DOHH2 (cell line): ENCODE data around the gene HLTF.

Experiments
- H3F3A ChIP-seq: fragments of 200-600 bp; sonication (generic), shearing (Covaris generic); 2 replicates; pipeline ENCODE4 v1.6.0; 2016; ENCODE audit warnings: antibody characterized with exemption, mild to moderate bottlenecking; ENCODE audit not compliant: control insufficient read depth, insufficient read depth
- H3K27ac ChIP-seq: fragments of 200-600 bp; sonication (generic); 2 replicates; pipeline ENCODE4 v1.5.1; 2014; ENCODE audit warnings: low read depth, mild to moderate bottlenecking, low read length, moderate library complexity
- H3K27me3 ChIP-seq: fragments of 200-600 bp; sonication (generic); 2 replicates; pipeline ENCODE4 v1.6.1; 2014; ENCODE audit warnings: mild to moderate bottlenecking, low read length, mixed read lengths; ENCODE audit not compliant: control insufficient read depth
- H3K36me3 ChIP-seq: fragments of 200-600 bp; sonication (generic); 2 replicates; pipeline ENCODE4 v1.6.1; 2014; ENCODE audit warnings: mild to moderate bottlenecking, low read length, moderate library complexity, mixed read lengths; ENCODE audit not compliant: control insufficient read depth
- H3K4me1 ChIP-seq: fragments of 200-600 bp; sonication (generic); 2 replicates; pipeline ENCODE4 v1.6.1; 2014; ENCODE audit warnings: mild to moderate bottlenecking, low read length, mixed read lengths; ENCODE audit not compliant: control insufficient read depth
- H3K4me2 ChIP-seq: fragments of 200-600 bp; sonication (generic); 2 replicates; pipeline ENCODE4 v1.6.0; 2014; ENCODE audit warnings: mild to moderate bottlenecking, low read length, moderate library complexity
- H3K4me3 ChIP-seq: fragments of 200-600 bp; sonication (generic); 2 replicates; pipeline ENCODE4 v1.5.1; 2014; ENCODE audit warnings: mild to moderate bottlenecking, low read length, mixed read lengths
- H3K79me2 ChIP-seq: fragments of 200-600 bp; sonication (generic); 2 replicates; pipeline ENCODE4 v1.6.1; 2014; ENCODE audit warnings: mild to moderate bottlenecking, low read length, mixed read lengths; ENCODE audit not compliant: control insufficient read depth
- H3K9me2 ChIP-seq: fragments of 200-600 bp; sonication (generic); replicated peaks from 2 replicates; pipeline ENCODE4 v1.6.1; 2014; ENCODE audit warnings: mild to moderate bottlenecking, low read length, mixed read lengths; ENCODE audit not compliant: control insufficient read depth
- H3K9me3 ChIP-seq: fragments of 200-600 bp; sonication (generic); 2 replicates; pipeline ENCODE4 v1.6.1; 2014; ENCODE audit warnings: antibody characterized with exemption, low read length, mixed read lengths; ENCODE audit not compliant: control insufficient read depth, insufficient read depth
- H4K20me1 ChIP-seq: fragments of 200-600 bp; sonication (generic); 2 replicates; pipeline ENCODE4 v1.6.0; 2014; ENCODE audit warnings: low read depth, mild to moderate bottlenecking, antibody characterized with exemption, low read length, moderate library complexity; ENCODE audit not compliant: control insufficient read depth, insufficient read depth
- EZH2phosphoT487 ChIP-seq: fragments of 200-600 bp; sonication (generic); IDR thresholded peaks from 2 replicates; pipeline ENCODE4 v1.6.1; 2017; ENCODE audit warnings: borderline replicate concordance, mild to moderate bottlenecking, antibody characterized with exemption, low read length, moderate library complexity, mixed read lengths
- TF ChIP-seq, protein P1 (sequence below): fragments of 200-600 bp; sonication (generic); IDR thresholded peaks from one replicate; pipeline ENCODE4 v1.5.1; 2014; ENCODE audit warnings: antibody characterized with exemption, mild to moderate bottlenecking, low read depth, low read length; ENCODE audit not compliant: poor library complexity, severe bottlenecking

The HLTF gene

DNA sequence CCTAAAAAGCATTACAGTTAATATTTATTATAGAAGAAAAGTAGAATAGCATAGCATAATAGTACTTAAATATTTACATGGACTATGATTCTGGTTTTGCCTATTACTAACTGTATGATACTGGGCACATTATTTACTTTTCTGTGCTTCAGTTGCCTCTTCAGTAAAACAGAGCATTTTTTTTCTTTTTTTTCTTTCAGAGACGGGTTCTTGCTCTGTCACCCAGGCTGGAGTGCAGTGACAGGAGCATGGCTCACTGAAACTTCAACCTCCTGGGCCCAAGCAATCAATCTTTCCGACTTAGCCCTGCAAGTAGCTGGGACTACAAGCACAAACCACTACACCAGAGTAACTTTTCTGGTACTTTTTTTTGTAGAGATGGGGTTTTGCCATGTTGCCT, 48.0 kb downstream of the HLTF start:
- TF ChIP-seq, protein P1, sequence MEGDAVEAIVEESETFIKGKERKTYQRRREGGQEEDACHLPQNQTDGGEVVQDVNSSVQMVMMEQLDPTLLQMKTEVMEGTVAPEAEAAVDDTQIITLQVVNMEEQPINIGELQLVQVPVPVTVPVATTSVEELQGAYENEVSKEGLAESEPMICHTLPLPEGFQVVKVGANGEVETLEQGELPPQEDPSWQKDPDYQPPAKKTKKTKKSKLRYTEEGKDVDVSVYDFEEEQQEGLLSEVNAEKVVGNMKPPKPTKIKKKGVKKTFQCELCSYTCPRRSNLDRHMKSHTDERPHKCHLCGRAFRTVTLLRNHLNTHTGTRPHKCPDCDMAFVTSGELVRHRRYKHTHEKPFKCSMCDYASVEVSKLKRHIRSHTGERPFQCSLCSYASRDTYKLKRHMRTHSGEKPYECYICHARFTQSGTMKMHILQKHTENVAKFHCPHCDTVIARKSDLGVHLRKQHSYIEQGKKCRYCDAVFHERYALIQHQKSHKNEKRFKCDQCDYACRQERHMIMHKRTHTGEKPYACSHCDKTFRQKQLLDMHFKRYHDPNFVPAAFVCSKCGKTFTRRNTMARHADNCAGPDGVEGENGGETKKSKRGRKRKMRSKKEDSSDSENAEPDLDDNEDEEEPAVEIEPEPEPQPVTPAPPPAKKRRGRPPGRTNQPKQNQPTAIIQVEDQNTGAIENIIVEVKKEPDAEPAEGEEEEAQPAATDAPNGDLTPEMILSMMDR = no peak
- no peak for TF ChIP-seq EZH2phosphoT487
- Histone ChIP-seq H3K4me3 (no peak overlapping the region), H3K36me3 (peaks cover 44% of the 10 kb centered on the region), H3K27ac (no peak overlapping the region), H3K27me3 (no peaks in the 10 kb centered on the region), H3K79me2 (no peaks in the 10 kb centered on the region), H4K20me1 (no peaks in the 10 kb centered on the region; the same call in 1 of the 2 replicates), H3K4me1 (no peaks in the 10 kb centered on the region), H3F3A (no peaks in the 10 kb centered on the region), H3K4me2 (no peak overlapping the region), H3K9me3 (no peaks in the 10 kb centered on the region), H3K9me2 (no peaks in the 10 kb centered on the region)

DNA sequence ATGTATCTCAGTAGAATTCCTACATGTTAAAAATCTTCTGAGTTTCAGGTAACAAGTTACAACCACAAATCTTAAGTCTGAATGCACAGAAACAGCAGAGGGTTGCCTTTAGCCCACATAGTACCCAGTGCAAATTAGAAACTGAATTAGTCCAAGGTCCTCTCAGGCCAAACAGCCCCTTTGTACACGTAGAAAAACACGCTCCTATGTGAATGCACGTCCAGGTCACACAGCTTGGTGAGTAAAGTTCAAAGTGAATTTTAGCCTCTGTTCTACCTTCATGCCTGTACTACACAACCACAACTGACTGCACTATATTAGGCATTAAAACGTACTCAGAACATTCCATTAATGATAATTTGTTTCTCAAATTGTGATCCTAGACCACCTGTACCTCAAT, 48.6 kb downstream of the HLTF start:
- Histone ChIP-seq H3K4me2 (no peak overlapping the region), H4K20me1 (no peaks in the 10 kb centered on the region; the same call in 1 of the 2 replicates), H3K4me3 (no peak overlapping the region), H3K36me3 (peaks cover 44% of the 10 kb centered on the region), H3K27ac (no peak overlapping the region), H3K9me3 (no peaks in the 10 kb centered on the region), H3F3A (no peaks in the 10 kb centered on the region), H3K27me3 (no peaks in the 10 kb centered on the region), H3K4me1 (no peaks in the 10 kb centered on the region), H3K9me2 (no peaks in the 10 kb centered on the region), H3K79me2 (no peaks in the 10 kb centered on the region)
- no peak for TF ChIP-seq EZH2phosphoT487
- TF ChIP-seq, protein P1 = no peak

DNA sequence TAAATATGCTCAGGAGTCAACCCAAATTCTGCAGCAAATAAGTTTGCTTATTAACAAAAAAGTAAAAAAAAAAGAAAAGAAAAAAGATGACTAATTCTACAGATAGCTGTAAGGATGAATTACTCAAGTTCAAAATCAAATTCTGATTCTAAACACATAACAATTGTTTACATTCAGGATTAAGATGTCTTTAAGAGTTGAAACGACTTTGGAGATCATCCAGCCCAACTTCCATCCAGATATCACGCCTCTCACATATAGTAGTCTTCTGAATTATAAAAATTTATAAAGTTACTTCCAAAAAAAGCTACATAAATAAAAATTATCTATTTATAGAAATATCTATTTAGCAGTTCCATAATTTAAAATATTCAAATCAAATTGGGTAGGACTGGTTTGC, 55.2 kb downstream of the HLTF start:
- Histone ChIP-seq H3K9me3 (no peaks in the 10 kb centered on the region), H4K20me1 (no peaks in the 10 kb centered on the region; the same call in 1 of the 2 replicates), H3K9me2 (no peaks in the 10 kb centered on the region), H3F3A (no peaks in the 10 kb centered on the region), H3K4me3 (no peak overlapping the region), H3K27ac (no peak overlapping the region), H3K4me1 (no peaks in the 10 kb centered on the region), H3K36me3 (peaks cover 49% of the 10 kb centered on the region), H3K79me2 (no peaks in the 10 kb centered on the region), H3K4me2 (no peak overlapping the region), H3K27me3 (no peaks in the 10 kb centered on the region)
- TF ChIP-seq EZH2phosphoT487 = no peak
- TF ChIP-seq, protein P1 = no peak
